ENCODE measurements around the gene ZNF30. TPM values are rescaled to one million over a fixed set of nuclear protein-coding genes. Genes with fewer than 3 reads are reported as not detected.

ZNF30 gene
- total and polyA plus RNA-seq, 2 experiments from 2014 or later, result 4.1 to 18.7 TPM

- no peaks in the 10 kb centered on the region for H3K79me2 ChIP-seq (replicated peaks; ENCODE audit: insufficient read depth)
- H3K4me1 Mint-ChIP-seq, result peaks cover 9% of the 10 kb centered on the region
- ATAC-seq (no peak), DNase-seq (ENCODE audit: low spot score) (no peak)
- H3F3A ChIP-seq (replicated peaks; ENCODE audit: low read depth), result no peaks in the 10 kb centered on the region
- peaks cover 6% of the 10 kb centered on the region; the same call in 1 of the 2 replicates for H3K4me1 ChIP-seq (ENCODE audit: insufficient read depth)
- no peak overlapping the region for H3K4me2 ChIP-seq
- TF ChIP-seq ETS1 (IDR thresholded peaks at IDR 0.05), result no peak
- no peak for TF ChIP-seq CTCF (conservative IDR thresholded peaks at IDR 0.05; ENCODE audit: low read depth in 2 of 2)
- no peak for TF ChIP-seq POLR2AphosphoS5 (IDR thresholded peaks at IDR 0.05; ENCODE audit: low read depth)
- no peak for TF ChIP-seq JUNB (IDR thresholded peaks at IDR 0.05; ENCODE audit: unreplicated experiment)
- TF ChIP-seq ZNF331 (CRISPR knock-in tag; IDR thresholded peaks at IDR 0.05; ENCODE audit: low read depth), result no peak
- no peak for TF ChIP-seq NANOG (IDR thresholded peaks at IDR 0.05; ENCODE audit: borderline replicate concordance)
- no peak for TF ChIP-seq STAT1 (IDR thresholded peaks at IDR 0.05; ENCODE audit: unreplicated experiment)
- TF ChIP-seq ZNF114 (CRISPR knock-in tag; IDR thresholded peaks at IDR 0.05), result no peak
- no peak for TF ChIP-seq ZNF462 (CRISPR knock-in tag; IDR thresholded peaks at IDR 0.05)
- TF ChIP-seq EZH2phosphoT487 (IDR thresholded peaks at IDR 0.05; ENCODE audit: unreplicated experiment), result no peak
- TF ChIP-seq EZH2 (IDR thresholded peaks at IDR 0.05; ENCODE audit: low read depth, unreplicated experiment), result no peak
- no peak for TF ChIP-seq CREB1 (CRISPR knock-in tag; IDR thresholded peaks at IDR 0.05; ENCODE audit: low read depth)
- no peak for TF ChIP-seq REST (IDR thresholded peaks at IDR 0.05; ENCODE audit: unreplicated experiment)
- no peak overlapping the region for H3K4me3 Mint-ChIP-seq
- H3K27me3 ChIP-seq (ENCODE audit: insufficient read depth), result no peaks in the 10 kb centered on the region
- H3K36me3 ChIP-seq (ENCODE audit: insufficient read depth), result 0 out of 2 replicates have a peak, but pooled peaks cover 3% of the 10 kb centered on the region
- no peaks in the 10 kb centered on the region for H4K20me1 ChIP-seq (replicated peaks; ENCODE audit: insufficient read depth)
- H2AFZ ChIP-seq, result no peak overlapping the region
- H3K27me3 Mint-ChIP-seq (ENCODE audit: insufficient read depth, low read depth, poor library complexity), result peaks cover 4% of the 10 kb centered on the region
- H3K36me3 Mint-ChIP-seq (ENCODE audit: low read depth), result peaks cover 7% of the 10 kb centered on the region; the same call in 2 of the 3 replicates
- no peak overlapping the region for H3K27ac Mint-ChIP-seq
- H3K9me3 Mint-ChIP-seq, result peaks cover 15% of the 10 kb centered on the region; the same call in 2 of the 3 replicates
- no peaks in the 10 kb centered on the region for H3K9me2 ChIP-seq (ENCODE audit: insufficient read depth)
- H3K27ac ChIP-seq (ENCODE audit: low read depth), result no peak overlapping the region
- H3K4me3 ChIP-seq, result no peak overlapping the region
These were observed 61.4 kb downstream of the ZNF30 start for GRCh38 chr19:34988119-34988518.
